Measurements from ENCODE around the gene HIBCH.
"Not testable (repeated sequence)": the region's sequence is repeated elsewhere in the genome, so short reads cannot be mapped to it uniquely, and the experiment has no call there.

HIBCH gene

DNA sequence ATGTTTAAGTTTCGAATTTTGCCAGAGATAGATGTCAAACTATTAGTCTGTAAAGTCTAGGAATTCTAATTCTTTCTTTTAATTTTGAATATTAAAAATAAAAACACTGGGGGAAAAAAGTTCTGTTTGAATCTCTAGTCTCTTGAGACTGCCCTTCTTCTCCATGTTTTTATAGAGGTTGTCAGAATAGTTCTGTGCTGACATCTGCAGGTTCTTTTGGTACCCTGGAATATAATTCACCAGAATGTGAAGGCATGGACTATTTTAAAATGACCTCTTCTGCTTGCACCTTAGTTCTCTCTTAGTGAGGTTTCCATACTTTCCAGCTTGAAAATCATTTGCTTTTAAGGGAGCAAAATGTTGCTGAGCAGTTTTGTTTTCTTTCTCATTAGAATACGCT is 136.1 kb downstream of the HIBCH start:
- DNase-seq: no peak

DNA sequence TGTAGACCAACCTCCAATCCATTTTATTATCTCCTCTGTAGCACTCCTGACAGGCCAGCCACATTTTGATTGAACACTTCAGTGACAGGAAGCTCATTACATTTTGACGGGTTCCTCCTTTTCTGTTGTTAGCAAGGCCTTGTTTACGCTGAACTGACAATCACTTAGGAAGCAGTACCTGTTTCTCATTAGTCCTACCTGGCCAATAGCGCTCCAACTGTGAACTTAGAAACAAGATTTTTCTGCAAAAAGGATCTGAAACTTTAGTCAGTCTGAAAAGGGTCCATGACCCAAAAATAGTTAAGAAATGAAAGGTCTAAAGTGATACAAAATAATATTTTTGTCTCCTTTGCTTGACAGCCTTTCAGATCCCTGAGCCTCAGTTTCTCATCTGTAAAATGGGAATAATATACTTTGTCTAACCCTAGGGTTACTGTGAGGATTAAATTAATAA is 137.5 kb downstream of the HIBCH start:
- no peak for DNase-seq

DNA sequence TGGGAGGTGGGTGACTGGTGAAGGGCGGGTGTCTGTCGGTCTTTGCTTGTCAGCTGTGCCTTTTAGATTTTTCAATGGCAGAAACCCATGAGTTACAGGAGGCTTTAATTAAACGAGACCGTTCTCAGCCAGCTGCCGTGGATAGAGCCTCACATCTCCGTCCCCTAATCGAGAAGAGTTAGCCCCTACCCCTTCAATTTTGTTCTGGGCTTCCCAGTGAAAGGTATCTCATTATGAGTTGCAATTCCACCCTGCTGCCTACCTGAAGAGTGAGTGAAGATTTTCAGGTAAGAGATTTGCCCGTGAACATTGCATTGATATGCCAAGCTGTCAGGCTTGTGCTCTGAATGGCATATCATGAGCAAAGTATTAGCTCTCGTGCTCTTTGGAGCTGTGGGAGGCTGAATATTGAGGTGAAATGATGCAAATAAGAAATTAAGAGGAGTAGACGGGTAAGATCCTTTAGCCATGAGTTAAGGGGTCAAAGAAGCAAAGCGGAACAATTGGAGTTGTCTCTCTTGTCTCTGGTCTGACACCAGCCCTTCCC is 138.4 kb downstream of the HIBCH start:
- no peak for DNase-seq

DNA sequence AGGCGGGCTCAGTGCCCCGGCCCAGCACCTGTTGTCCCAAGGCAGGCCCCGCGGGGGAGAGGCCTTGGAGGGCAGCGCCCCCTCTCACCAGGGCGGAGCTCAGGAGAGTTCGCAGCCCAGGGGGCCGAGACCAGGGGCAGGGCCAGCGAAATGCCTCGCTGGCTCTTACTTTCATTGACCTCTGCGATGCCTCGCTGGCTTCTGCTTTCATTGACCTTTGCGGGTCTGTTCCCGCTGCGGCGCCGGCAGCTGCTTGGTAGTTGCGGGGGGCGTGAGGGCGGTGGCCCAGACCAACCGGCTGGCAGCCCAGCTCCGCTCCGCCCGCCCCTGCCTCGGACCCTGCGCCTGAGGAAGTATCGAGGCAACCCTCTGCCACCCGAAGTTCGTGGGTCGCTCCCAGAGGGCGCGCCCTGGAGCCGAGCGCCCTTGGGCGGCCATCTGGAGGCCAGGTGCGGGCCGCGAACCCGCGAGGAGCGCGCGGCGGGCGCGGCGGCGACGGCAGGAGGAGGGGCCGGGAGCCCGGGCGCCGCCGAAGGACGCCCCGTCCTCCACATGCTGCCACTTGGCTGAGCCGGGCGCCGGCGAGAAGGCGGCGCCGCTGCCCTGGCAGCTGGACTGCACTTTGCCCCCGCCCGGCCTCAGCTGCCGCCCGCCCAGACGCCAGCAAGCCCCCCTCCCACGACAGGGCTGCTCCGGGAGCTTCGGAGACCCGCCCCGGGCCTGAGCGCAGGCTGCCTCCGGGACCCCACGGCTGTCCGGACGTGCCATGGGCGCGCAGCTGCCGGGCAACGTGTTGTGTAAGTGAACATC is 139.1 kb downstream of the HIBCH start:
- DNase-seq: peak; percentile 22 to 23

DNA sequence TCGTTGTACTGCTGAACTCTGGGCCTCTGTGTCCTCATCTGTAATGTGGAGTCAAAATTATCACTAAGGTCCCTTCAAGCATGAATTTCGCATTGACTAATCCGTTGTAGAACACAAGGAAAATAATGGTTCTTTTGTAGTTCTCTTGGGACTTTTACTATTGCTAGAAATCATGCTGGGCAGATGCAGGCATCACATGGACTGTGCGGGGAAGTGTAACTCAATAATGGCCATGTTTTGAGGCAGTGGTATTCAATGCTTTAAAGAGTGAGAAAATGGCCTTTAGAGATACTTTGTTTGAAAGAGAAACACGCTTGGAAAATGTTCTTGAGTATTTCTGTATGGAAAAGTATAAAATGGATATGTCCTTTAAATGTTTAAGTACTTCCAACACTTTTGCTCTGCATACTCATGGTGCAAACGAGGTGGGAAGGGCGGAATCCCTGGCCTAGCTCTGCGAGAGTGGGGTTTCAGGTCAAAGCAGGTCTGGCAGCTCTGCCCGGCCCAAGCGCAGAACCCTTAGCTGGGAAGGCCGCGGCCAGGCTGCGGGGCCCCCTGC is 139.8 kb downstream of the HIBCH start:
- no peak for DNase-seq

DNA sequence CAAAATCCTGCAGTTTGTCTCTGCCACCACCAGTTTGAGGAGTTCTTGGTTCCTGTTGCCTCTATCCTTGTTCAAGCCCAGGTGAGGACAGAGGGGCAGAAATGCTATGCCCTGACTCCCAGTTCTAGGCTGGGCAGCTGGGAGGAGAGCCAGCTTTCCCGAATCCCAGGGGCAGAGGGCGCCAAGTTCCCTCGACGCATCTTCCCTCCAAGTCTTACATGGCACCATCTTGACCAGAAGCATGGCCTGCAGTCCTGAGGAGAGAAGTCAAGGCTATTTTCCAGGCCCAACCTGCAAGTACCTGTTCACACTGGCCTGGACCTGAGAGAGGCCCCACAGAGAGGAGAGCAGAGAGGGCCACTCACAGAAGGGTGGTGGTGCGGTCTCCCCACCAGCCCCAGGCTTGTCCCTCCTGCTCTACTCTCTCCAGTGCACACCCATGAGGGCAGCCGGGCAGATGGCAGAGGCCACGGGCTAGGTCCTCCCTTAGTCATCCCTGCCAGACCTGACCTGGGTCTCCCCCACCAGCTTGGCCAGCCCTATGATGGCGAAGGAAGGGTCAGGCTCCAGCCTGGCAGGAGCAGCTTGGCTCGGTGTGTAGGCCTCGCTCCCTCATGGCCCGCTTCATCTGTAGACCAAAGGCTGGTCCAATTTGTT is 141.4 kb downstream of the HIBCH start:
- DNase-seq: no peak

DNA sequence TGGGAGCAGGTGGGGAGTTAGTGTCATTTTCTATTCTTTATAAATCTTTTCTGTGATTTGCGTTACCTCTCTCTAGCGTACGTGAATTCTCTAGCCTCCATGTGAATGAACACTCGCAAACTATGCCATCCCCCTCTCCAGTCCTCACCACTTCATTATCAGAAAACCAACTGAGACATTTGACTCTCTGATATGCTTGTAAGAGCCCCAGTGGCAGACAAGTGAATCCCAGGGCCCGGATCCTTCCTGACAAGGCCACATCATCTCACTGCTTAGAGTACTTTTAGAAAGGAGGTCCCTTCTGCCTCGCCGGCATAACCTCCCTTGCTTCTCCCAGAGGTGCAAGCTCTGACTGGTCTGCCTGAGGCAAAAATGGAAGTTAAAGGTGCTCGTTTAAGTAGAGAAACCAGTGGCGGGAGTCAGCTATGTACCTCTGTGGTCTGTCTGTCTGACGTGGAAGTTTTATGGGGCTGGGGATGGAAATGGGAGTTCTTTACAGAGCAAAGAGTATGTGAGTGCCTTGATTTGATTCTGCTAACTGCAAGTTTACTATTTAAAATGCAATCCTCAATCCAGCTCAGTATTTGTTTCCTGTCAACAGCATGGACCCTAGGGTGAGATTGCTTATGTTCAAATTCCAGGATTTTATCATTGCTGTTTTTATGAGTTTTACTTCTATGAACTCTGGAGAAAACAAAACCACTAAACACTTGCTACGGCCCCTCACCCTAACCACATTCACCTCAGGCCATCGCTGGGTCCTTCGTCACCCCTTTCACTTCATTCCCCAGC is 142.2 kb downstream of the HIBCH start:
- no peak for DNase-seq

DNA sequence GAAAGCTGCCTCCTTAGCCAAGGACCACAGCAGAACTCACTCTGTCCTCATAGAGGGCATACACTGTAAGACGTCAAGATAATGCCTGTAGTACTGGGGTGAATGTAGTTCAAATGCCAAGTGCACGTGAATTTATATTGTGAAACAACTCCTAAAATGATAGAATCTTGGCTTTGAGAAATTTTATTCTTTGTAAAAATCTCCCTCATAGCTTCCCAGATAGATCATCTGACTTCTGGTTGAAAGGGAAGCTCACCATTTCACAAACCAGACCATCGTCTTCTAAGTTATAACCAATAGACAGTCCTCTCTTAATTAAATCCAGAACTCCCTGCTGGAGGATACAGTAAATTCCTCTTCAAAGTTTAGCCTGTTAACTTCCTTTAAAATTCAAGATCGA is 146.2 kb downstream of the HIBCH start:
- no peak for DNase-seq

DNA sequence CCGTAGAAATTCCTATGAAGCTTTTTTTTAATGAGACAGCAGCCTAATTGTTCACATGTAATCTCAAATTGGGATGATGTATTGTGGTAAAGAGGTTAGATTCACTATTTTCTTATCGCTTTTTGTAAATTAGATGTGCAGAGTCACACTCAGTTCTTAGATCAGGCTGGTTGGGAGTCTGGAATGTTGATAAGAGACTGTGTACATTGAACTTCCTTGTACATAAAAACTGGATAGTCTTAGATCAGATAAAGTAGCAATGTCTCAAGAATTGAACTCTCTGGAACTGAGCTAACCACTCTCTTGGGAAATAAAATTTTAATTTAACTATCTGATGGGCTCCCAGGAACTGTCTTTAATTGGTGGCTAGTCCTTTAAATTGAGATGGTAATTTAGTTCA is 149.0 kb downstream of the HIBCH start:
- no peak for DNase-seq

DNA sequence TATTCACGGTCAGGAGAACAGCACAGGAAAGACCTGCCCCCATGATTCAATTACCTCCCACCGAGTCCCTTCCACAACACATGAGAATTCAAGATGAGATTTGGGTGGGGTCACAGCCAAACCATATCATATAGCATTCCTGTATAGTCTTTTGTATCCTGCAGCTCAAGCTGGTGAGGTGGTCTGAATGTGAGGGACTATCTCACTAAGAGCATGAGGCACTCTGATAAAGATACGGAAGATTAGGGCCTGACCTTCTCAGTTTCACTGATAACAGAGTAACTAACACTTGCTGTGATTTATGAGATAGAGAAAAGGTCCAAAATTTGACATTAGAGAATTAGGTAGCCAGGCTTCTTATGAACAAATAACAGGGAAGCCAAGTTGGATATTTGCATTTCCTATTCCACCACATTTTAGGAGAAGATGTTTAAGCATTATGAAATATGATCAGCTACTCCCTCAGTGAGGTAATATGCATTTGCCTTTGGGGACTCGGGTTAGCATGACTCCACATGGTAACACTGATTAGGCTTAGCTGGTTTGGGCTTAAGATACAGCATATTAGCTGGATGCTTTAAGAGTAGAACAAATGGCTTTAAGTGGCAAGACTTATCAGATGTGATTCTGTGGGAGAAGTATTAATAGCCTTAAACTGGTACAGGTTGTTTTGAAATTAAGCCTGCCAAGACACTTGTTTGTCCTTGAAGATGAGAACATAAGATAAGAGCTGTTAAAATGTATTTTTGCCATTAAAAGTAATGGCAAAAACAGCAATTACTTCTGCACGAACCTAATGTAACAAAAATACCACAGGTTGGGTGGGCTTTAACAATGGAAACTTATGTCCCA is 150.2 kb downstream of the HIBCH start:
- DNase-seq: no peak

DNA sequence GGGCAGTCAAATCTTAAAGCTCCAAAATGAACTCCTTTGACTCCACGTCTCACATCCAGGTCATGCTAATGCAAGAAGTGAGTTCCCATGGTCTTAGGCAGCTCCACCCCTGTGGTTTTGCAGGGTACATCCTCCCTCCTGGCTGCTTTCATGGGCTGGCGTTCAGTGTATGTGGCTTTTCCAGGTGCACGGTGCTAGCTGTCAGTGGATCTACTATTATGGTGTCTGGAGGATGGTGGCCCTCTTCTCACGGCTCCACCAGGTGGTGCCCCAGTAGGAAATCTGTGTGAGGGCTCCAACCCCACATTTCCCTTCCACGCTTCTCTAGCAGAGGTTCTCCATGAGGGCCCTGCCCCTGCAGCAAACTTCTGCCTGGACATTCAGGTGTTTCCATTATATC is 151.9 kb downstream of the HIBCH start:
- DNase-seq: no peak

DNA sequence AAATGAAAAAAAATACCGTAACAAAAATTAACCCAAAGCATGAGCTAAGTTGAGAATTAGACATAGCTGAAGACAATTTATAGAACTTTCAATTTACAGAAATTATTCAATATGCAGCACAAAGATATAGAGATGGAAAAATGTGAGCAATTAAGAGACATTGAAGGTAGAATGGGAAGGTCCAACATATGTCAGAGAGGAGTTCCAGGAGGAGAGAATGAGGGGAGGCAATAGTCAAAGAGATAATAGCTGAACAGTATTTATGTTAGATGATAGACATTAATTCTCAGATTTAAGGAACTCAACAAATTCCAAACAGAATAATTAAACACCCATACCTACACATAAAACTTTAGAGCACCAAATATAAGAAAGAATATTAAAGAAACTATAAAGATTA is 154.1 kb downstream of the HIBCH start:
- no peak for DNase-seq

DNA sequence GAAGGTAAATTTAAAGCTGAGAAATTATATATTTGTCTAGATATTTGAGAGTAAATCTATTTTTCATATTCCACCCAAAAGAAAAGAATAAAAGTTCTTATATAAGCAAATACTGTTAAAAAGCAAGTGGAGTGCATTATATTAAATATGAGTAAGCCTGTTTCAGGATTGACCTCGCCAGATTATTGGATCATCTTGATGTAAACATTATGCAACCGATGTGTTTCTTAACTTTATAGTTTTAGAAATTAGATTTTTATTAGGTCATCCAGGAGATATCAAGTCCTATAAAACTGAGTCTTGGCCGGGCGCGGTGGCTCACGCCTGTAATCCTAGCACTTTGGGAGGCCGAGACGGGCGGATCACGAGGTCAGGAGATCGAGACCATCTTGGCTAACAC is 156.8 kb downstream of the HIBCH start:
- DNase-seq: no peak

DNA sequence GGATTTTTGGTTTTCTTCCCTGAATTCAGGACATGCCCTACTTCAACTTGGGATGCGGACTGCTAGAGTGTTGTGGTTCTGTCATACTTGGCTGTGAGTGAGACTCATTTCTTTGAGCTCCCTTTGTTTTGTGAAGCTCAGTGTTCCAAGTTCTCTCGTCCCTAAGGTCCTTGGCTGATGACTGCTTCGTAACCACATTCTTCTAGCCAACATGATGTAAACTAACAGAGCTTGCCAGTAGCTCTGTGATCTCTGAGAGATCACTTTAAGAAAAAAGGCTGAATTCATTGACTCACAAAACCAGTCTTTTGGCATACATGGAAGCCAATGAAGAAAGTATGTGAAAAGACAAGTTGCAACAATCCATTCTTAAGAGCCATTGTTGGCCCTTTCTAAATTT is 160.2 kb downstream of the HIBCH start:
- no peak for DNase-seq

DNA sequence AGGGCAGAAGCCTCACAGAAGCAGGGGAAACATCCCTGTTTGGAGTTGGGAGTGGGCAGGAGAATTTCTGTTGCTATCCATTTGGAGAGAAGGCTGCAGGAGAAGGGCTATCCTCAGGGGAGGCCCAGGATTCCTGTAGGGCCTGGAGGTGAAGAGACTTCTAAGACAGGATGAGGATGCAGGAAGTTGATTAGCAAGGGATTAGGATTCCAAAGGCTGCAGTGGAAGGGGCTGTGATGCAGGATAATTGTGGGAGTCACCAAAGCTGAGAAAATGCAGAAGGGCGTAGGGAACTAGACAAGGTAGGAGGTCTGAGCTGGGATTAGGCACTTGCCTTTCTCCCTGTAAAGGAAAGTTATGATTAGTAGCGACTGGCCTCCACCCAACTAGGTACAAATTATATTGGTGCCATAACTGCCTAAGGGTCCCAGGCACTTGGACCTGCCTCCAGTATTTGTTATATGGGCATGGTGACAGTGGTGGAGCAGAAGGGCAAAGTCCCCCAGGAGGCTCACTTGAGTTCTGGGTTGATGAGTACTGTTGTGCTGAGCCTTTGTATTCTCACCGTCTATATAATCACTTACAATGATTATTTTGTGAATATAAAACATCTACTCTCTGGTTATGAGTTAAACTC is 160.7 kb downstream of the HIBCH start:
- no peak for DNase-seq

DNA sequence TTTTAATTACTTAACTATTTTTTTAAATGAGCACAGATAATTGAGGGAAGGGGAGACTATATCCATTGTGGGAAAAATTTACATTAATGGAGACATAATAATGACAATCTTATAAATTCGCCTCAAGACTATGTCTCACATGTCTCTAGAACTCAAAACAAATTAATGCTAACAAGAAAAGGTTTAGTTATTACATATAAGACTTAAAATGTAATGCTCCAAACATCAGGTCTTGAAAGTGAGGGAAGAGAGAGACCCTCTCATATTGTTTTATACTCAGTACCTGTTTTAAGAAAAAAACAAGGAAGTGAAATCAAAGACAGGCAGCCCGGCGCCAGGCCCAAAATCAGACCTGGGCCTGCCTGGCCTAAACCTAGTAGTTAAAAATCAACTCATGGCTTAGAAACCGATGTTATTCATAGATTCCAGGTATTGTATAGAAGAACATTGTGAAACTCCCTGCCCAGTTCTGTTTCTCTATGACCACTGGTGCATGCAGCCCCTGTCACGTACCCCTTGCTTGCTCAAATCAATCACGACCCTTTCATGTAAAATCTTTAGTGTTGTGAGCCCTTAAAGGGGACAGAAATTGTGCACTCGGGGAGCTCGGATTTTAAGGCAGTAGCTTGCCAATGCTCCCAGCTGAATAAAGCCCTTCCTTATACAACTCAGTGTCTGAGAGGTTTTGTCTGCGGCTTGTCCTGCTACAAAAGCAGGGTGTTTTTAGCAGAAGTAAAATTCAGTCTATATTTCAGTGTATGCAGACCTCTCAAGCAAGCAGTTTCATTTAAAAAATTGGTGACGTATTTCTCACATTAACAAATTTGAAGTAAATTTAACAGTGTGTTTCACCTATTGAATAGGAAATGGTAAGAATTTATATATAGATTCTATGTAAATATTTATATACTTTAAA is 161.8 kb downstream of the HIBCH start:
- DNase-seq: not testable (repeated sequence)

DNA sequence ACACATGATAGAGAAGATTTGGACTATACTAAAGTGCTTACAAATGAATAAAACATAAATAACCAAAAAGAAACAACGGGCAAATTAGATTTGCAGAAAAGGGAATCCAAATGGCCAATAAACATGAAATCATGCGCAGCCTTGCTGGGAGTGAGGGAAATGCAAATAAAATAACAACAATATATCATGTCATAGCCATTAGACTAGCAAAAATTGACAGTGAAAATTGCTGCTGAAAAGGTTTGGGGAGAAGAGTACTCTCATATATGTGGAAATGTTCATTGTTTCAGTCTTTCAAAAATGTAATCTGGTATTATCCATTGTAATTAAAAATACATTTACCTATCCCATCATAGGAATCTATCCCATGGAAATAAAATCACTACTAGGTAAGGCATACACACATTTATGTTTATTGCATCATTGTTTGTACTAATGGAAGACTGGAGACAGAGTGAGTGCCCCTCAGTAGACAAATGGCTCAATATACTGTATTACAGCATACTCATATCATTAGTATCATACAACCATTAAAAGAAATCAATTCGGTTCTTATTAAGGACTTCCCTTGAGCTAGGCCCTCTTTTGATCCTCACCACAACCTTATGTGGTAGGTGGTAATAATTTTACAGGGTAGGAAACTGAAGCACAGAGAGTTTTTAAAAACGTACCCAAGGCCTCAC is 163.0 kb downstream of the HIBCH start:
- DNase-seq: no peak

Data from activated CD4-positive, alpha-beta T cell treated with anti-CD3 and anti-CD28 coated beads, Interleukin-2, amount 50 U/mL, for 48 hours (primary cell).